Stomach smooth muscle (tissue), 2 donors: ENCODE results near the gene ABL1.

Experiments
- H3K27ac ChIP-seq: one replicate; pipeline ENCODE4 v1.7.0; 2013; ENCODE audit warnings: mild to moderate bottlenecking, low read length, inconsistent platforms
- H3K27me3 ChIP-seq, 2 donors: one replicate each; pipeline ENCODE4 v1.7.0; 2013; ENCODE audit warnings: low read length in 2 of 2; ENCODE audit not compliant: insufficient read depth in 2 of 2, control insufficient read depth in 1 of 2
- H3K36me3 ChIP-seq, 2 donors: one replicate each; pipeline ENCODE4 v1.7.0; 2013; ENCODE audit warnings: low read length in 2 of 2; ENCODE audit not compliant: control insufficient read depth in 2 of 2, insufficient read depth in 2 of 2
- H3K4me1 ChIP-seq: one replicate; pipeline ENCODE4 v1.7.0; 2013; ENCODE audit warnings: low read length; ENCODE audit not compliant: control insufficient read depth, insufficient read depth
- H3K4me3 ChIP-seq, 2 donors: one replicate each; pipeline ENCODE4 v1.7.0; 2013; ENCODE audit warnings: low read length in 2 of 2
- H3K9ac ChIP-seq, 2 donors: one replicate each; pipeline ENCODE4 v1.7.0; 2013; ENCODE audit warnings: low read length in 2 of 2, mild to moderate bottlenecking in 1 of 2
- H3K9me3 ChIP-seq, 2 donors: one replicate each; pipeline ENCODE4 v1.7.0; 2013; ENCODE audit warnings: low read length in 2 of 2; ENCODE audit not compliant: control insufficient read depth in 2 of 2
- donor health status: healthy.
- donor health status: Pancreatic carcinoma.

ABL1 gene

DNA sequence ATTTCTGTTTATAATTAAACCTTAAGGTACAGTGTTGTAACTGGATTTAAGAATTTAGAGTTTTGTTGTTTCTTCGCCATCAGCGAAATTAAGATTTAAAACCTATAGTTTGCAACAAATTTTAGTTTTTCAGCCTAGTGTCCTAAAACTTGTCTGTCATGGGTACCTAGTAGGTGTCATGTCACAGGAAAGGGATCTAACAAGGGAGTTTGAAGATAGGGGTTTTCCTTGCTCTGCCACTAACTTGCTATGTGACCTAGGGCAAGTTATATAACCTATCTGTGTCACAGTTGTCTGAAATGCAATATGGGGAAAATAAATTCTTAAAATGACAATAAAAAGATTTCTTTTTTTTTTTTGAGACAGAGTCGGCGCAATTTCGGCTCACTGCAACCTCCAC lies 9.2 kb upstream of the ABL1 start:
- Histone ChIP-seq H3K36me3 (no peaks in the 10 kb centered on the region), H3K9me3 (no peaks in the 10 kb centered on the region), H3K27me3 (no peaks in the 10 kb centered on the region), H3K4me1 (peaks cover 21% of the 10 kb centered on the region), H3K4me3 (no peak overlapping the region), H3K9ac (no peak overlapping the region), H3K27ac (peak overlapping the region; percentile 20)

GRCh38 chr9:130829762-130830161 lies 5.3 kb upstream of the ABL1 start:
- Histone ChIP-seq H3K4me3 (no peak overlapping the region), H3K9ac (no peak overlapping the region), H3K4me1 (peaks cover 24% of the 10 kb centered on the region), H3K27ac (no peak overlapping the region), H3K27me3 (no peaks in the 10 kb centered on the region), H3K36me3 (no peaks in the 10 kb centered on the region), H3K9me3 (no peaks in the 10 kb centered on the region)

DNA sequence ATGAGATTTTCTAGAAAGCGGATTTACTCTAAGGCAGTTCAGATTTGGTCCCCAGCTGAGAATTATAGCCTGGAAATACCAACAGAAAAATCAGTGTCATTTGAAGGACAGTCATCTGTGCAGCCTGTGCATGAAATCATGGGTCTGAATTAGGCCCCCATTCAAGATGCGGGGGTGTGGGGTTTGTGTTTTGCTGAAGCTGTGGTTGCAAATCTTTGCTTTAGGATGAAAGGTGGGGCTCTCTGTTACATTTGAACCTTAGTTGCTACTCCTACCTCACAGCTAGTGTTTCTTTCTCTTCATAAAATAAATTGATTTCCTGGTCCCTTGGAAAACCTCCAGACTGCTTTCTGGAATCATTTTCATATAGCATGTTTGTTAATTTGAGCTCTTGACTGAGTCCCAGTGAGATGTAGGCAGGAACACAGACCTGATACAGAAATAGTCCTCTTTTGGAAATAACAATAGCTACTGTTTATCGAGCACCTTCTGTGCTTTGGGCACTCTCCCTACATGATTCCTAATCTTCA lies 4.8 kb upstream of the ABL1 start:
- no peak overlapping the region for H3K27ac ChIP-seq
- H3K36me3 ChIP-seq: no peaks in the 10 kb centered on the region
- no peaks in the 10 kb centered on the region for H3K27me3 ChIP-seq
- H3K9me3 ChIP-seq: no peaks in the 10 kb centered on the region
- peaks cover 25% of the 10 kb centered on the region for H3K4me1 ChIP-seq
- H3K4me3 ChIP-seq: no peak overlapping the region
- H3K9ac ChIP-seq: no peak overlapping the region

DNA sequence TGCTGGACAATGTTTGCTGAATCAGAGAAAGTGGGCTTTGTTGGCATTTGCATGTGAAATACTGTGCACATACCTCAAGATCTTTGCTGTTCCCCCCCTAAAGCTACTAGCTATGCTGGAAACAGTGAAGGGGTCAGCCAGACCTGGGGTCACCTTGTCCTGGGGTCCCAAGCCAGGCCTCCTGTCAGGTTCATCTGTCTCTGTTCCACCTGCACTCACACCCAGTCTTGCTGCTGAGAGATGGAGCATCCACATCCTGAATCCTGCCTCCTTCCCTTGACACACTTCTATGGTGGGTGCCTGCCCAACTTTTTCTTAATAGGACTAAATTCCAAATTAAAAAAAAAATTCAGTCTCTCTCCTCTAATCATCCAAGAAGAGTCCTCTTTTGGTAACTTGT lies 4.0 kb upstream of the ABL1 start:
- H3K27me3 ChIP-seq: no peaks in the 10 kb centered on the region
- no peaks in the 10 kb centered on the region for H3K36me3 ChIP-seq
- peaks cover 20% of the 10 kb centered on the region for H3K4me1 ChIP-seq
- H3K9me3 ChIP-seq: no peaks in the 10 kb centered on the region
- H3K9ac ChIP-seq: no peak overlapping the region
- no peak overlapping the region for H3K4me3 ChIP-seq
- no peak overlapping the region for H3K27ac ChIP-seq

- Histone ChIP-seq H3K9ac (peak overlapping the region; percentile 30 to 84), H3K27ac (peak overlapping the region; percentile 91), H3K4me3 (no peak overlapping the region), H3K27me3 (no peaks in the 10 kb centered on the region), H3K9me3 (no peaks in the 10 kb centered on the region), H3K36me3 (no peaks in the 10 kb centered on the region), H3K4me1 (peaks cover 25% of the 10 kb centered on the region)
Observed at GRCh38 chr9:130833031-130833990, 1.7 kb upstream of the ABL1 start.

GRCh38 chr9:130835441-130836298 lies 616 bp downstream of the ABL1 start:
- H3K9me3 ChIP-seq: no peaks in the 10 kb centered on the region
- no peaks in the 10 kb centered on the region for H3K27me3 ChIP-seq
- H3K36me3 ChIP-seq: no peaks in the 10 kb centered on the region
- H3K4me3 ChIP-seq: peak overlapping the region; percentile 86 to 89
- H3K27ac ChIP-seq: peak overlapping the region; percentile 95
- peaks cover 34% of the 10 kb centered on the region for H3K4me1 ChIP-seq
- peak overlapping the region; percentile 96 to 98 for H3K9ac ChIP-seq

DNA sequence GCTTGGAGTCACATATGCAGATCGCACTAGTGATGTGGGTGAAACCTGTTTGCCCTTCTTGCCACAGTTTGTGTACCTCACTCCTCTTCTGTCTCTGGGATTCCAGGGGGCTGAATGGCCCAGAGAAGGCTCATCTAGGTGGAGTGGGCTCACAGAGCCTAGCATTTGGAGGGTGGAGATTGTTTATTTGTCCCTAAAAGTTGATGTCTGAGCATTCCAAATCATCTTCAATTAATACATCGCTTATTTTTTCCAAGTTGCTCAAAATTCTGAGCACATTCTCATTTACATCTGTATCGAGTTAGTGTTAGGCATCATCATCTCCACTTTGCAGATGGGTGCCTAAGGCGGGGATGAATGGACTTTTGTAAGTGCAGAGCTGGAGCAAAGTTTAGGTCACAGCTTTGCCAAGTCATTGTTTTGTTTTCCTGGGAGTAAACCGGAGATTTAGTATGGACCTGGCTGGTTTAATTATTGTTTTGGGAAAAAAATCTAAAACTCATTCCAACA lies 2.0 kb downstream of the ABL1 start:
- H3K27me3 ChIP-seq: no peaks in the 10 kb centered on the region
- H3K36me3 ChIP-seq: no peaks in the 10 kb centered on the region
- H3K4me1 ChIP-seq: peaks cover 45% of the 10 kb centered on the region
- H3K27ac ChIP-seq: peak overlapping the region; percentile 95
- H3K9me3 ChIP-seq: no peaks in the 10 kb centered on the region
- peak overlapping the region; percentile 86 to 89 for H3K4me3 ChIP-seq
- H3K9ac ChIP-seq: peak overlapping the region; percentile 72 to 98

DNA sequence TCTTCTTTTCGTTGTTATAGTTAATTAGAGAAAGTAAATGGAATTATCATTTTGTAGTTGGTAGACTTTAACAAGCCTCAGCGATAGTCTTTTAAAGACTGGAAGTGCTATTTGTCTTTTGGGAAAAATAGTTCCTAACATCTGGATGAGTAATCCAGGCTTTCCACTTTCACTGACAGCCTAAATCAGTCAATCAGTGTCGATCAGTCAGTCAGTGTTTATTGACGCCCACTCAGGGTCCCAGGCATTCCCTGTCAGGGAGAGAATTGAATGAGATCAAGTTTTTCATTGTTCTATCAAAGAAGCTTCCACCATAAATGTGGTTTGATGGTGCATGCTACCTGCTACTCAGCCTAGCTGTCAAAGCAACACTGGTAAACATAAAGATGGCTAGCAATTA lies 2.6 kb downstream of the ABL1 start:
- Histone ChIP-seq H3K27ac (peak overlapping the region; percentile 37), H3K27me3 (no peaks in the 10 kb centered on the region), H3K4me3 (peak overlapping the region; percentile 86 to 89), H3K9ac (peak overlapping the region in 1 of 2 donors; percentile 98), H3K9me3 (no peaks in the 10 kb centered on the region), H3K4me1 (peaks cover 51% of the 10 kb centered on the region), H3K36me3 (no peaks in the 10 kb centered on the region)

DNA sequence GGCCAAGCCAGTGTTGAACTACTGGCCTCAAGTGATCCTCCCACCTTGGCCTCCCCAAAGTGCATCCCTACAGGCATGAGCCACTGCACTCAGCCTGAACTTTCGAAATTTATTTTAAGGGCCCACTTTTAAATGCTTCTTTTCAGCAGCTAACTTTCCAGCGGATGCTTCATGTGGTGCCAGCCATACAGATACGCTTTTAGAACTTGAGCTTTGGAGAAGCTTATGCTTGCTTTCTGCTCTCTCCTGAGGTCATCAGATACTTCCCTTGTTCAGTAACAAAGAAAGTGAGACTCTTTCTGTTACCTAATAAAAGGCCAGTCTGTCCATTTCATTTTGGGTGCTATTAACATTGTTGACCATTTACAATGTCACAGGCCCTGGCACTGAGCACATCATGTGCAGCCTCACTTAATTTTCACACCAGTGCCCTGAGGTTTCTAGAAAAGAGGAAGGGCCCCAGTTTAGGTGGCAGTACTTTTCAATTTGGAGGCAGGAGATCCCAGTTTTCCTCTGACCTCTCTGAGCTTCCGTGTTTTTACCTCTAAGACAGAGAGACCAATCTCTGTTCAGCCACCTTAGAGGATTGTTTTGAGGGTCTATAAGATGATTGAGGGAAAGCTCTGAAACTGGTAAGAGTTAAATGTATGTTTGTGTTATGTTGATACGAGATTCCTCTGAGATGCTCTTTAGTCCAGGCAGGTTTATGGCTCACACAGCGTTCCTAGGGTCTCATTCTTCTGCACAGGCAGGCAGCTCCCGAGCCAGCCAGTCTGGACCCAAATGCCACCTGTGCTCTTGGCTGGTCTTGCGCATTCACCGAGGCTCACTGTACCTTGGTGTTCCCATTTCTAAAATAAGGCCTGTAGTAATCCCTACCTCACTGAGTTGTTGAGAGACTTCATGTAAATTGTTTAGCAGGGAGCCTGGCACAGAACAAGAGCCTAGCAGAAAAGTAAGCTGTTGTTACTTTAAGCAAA lies 4.4 kb downstream of the ABL1 start:
- Histone ChIP-seq H3K9ac (peak overlapping the region; percentile 37 to 66), H3K4me1 (peaks cover 55% of the 10 kb centered on the region), H3K4me3 (peak overlapping the region; percentile 44 to 55)

More for the DNA sequence above, 4.4 kb downstream of the ABL1 start:
- no peaks in the 10 kb centered on the region for H3K27me3 ChIP-seq
- peak overlapping the region; percentile 81 for H3K27ac ChIP-seq
- H3K9me3 ChIP-seq: no peaks in the 10 kb centered on the region
- H3K36me3 ChIP-seq: no peaks in the 10 kb centered on the region
